HG02938 (cell line): ENCODE data around the gene CIPC.

Experiments
- ATAC-seq: cut with Tn5 transposase; IDR thresholded peaks from one replicate; pipeline ENCODE4 v1.9.1; 2021; ENCODE audit warnings: mild to moderate bottlenecking, moderate library complexity; ENCODE audit not compliant: unreplicated experiment

The CIPC gene

GRCh38 chr14:77123381-77124325 lies 25.6 kb downstream of the CIPC start:
- ATAC-seq: no peak

DNA sequence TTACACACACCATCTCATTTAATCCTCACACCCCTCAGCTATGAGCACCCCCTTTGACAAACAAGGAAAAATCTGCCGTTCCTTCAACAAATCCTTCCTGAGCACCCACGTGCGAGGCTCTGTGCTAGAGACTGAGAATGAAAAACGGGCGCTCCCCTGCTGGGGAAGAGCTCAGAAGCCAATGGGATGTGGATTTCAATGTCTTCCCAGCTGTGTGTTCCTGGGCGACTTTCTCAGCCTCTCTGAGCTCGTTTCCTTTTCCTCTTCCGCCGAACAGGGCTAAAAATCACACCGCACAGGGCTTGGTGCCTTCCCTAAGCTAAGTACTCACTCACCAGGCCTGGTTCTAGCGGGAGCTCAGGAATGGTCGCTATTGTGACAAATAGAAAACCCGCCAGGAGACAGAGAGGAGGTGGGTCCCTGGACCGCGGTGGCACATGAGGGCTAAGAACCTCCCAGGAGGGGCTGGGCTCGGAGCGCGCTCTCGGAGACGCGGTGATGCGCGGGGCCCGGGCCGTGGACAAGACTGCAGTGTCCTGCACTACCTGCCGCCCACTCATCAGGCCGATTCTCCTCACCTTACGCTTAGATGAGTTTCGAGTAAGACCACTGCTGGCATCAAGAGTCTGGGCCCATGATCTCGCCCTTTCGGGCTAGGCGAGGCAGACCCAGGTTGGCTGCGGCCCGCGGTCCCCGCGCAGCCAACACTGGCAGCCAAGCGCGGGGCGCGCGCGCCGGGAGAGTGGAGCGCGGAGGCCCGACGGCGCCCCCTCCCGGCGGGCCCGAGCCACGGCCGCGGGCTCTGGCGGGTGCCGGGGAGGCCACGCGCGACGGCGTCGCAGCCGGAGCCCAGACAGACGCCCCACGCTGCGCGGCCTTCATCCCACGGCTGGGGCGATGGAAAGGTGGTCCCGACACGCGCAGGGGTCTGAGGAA lies 26.6 kb downstream of the CIPC start:
- ATAC-seq: no peak

GRCh38 chr14:77125281-77125801 lies 27.3 kb downstream of the CIPC start:
- no peak for ATAC-seq

DNA sequence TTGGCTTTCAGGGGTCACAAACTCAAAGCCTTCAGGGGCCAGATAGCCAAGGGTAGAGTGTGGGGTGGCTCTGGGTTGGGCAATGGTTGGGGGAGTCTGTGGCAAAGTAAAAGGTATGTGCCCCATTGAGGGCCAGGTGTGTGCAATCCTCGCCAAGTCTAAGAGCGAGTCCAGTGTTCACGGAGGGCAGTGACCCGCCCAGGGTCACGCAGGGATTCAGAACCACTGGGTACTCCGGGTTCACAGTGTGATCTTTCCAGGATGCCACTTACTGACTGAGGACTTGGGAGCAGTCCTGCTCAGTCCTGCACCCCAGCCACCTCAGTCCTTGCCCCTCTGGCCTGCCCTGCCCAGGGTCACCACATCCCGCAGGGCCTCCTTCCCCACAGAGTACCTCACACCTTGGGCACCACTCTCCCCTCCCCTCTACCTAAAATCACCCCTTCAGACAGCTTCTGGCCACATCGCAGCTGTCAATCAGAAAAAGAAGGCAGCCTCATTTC lies 27.8 kb downstream of the CIPC start:
- no peak for ATAC-seq

- no peak for ATAC-seq
Observed at GRCh38 chr14:77126461-77126990, 28.5 kb downstream of the CIPC start.

DNA sequence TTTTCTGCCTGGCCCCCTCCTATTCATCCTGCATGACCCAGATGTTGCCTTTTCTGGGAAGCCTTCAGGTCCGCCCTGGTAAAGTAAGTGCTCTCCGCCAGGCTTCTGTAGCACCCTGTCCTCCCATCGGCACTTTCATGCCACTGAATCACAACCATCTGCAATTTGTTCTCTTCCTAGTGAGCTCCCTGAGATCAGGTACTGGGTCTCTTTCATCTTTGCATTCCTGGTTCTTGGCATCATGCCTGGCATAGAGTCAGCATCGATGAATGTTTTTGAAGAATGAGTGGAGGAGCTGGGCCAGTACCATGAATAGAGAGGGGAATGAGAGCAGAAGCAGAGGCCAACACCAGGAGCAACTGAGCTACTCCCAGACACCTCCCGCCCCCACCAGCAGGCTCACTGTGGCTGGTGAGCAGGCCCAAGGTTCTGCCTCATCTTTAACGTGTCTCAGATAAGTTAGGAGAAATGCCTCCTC lies 30.4 kb downstream of the CIPC start:
- ATAC-seq: no peak

DNA sequence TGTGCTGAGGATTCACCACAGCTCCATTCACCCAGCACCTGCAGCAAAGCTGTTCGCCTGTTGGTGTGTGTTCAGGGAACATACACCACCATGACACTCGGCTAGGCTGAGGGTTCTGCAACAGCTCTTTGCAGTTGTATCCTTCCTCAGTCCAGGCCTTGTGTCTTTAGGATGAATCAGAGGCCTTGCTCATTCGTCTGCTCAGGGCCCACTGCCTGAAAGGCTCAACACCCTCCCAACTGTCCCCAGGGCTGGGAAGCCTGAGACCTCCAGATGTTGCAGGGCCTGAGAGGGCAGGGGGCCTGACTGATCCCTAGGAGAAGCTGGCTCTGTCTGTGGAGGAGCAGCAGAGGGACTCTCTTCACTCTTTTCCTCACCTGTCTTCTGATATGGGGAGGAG lies 32.3 kb downstream of the CIPC start:
- ATAC-seq: no peak

- no peak for ATAC-seq
Observed at GRCh38 chr14:77131206-77131605, 33.1 kb downstream of the CIPC start.

- no peak for ATAC-seq
Observed at GRCh38 chr14:77131871-77132486, 33.9 kb downstream of the CIPC start.

- peak; percentile 76 for ATAC-seq
Observed at GRCh38 chr14:77133720-77134338, 35.8 kb downstream of the CIPC start.

DNA sequence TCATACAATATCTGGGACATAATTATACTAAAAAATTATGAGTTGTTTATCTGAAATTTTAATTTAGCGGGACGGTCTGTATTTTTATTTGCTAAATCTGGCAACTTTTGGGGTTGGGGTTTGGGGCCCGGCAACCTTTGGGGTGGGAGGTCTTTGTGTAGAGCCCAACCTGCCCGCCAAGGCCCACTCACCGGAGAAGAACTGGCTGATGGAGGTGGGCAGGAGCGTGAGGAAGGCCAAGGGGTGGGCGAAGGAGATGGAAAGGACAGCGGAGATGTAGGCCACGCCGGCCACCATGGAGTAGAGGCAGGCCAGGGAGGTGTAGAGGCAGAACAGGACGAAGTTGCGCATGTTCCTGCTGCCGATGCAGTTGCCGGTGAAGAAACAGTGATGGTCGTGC lies 41.0 kb downstream of the CIPC start:
- ATAC-seq: no peak

DNA sequence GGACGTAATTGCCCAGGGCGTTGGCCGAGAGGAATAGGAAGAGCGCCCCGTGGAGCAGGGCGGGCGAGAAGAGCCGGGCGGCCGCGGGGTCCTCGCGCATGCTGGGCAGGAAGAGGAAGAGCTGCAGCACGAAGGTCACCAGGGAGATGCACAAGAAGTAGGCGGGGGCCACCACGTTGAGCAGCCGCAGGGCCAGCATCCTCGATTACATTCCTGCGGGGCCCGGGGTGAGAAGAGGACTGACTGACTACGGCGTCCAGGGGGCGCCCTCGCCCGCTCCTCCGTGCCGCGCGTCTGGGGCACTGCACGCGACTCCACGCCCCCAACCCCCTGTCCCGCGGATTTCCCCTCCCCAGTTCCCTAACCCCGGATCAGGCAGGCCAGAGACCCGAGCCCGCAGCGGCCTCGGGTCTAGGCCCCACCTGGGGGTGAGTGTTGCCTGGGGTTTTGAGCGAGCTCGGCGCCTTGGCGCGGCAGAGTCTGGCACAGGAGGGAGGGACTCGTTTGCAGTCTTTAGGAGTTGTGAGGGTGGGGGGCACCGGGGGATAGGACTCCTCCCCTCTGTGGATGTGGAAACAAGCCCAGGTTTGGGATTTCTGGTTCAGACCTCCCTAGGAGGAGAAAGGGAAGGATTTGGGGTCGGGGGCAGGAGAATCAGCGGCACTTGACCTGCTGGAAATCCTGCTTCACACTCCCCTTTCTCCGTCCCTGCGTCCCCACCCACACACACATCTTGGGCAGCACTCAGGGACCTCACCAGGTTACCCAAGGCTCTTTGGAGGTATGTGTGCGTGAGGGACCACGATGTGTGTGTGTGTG lies 41.7 kb downstream of the CIPC start:
- ATAC-seq: no peak

DNA sequence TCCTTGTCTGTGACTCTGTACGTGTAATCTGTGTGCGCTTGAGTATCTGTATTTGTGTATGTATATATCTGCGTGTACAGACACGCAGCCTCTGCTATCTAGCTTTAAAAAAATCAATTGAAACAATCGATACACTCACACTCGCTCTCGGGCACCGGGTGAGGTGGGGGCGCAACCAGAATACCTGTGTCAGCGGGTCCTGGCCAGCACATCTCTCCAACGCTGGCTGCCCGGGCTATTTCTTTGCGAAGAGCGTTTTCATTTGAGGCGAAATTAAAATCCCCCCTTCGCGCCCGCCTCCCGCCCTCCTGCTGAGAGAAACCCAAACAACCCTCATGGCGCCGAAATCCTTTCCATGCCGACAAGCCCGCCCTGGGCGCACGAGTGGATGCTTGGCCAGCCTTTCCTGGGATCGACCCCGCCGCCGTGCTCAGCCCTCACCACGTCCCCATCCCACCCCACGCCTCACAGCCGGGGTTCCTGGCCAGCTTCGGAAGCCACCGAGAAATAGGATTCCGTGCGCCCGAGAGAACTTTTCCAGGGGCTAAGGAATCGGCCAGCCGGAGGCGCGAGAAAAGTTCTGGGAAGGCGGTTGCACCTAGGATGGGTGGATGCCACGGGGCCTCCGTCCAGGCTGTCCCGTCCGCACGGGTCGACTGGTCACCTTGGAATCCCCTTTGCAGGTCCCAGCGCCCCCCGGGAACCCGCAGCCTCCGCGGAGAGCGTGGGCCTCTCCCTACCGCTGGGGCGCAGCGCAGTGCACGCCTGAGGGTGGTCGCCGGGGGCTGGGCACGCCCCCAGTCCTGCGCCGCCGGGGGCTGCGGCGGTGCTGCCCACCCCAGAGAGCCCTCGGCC lies 42.5 kb downstream of the CIPC start:
- ATAC-seq: no peak

DNA sequence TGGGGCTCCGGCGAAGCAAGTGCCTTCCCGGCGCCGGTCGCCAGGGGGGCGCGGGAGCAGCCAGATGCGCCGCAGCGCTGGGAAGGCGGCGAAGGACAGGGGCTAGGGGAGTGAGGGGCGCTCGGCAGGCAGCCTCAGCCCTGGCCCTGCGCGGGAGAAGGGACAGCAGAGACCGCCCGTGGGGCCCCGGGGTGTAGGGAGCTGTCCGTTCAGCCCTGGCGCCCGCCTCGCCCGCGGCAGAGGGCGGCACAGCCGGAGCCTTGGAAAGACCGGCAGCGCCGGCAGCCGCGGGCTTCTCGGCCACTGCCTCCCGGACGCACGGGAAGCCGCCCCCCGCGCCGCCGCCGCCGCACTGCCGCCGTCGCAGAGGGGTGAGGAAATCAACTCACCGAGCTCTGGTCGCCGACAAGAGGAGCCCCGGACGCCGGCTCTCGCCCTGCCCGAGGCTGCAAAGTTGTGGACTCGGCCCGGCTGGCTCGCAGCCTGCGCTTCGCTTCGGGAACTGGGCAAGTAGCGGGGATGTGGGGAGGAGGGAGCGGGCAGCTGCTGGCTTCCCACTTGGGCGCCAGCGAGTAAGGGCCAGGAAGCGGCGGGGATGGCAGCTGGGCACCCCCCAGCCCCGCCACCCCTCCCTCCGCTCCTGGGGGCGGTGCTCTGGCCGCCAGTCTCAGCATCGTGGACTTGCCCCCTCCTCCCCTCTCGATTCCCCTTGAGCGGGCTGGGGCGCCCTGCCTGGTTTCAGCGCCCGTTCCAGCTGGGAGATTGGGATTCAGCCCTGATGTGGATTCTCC lies 43.4 kb downstream of the CIPC start, which contains the start of gene ZDHHC22:
TSS of gene ZDHHC22 (minus strand) at position 578 of the 791 bp plus-strand sequence. CDS start 2,053 bp downstream, outside the sequence.
- ATAC-seq: no peak

DNA sequence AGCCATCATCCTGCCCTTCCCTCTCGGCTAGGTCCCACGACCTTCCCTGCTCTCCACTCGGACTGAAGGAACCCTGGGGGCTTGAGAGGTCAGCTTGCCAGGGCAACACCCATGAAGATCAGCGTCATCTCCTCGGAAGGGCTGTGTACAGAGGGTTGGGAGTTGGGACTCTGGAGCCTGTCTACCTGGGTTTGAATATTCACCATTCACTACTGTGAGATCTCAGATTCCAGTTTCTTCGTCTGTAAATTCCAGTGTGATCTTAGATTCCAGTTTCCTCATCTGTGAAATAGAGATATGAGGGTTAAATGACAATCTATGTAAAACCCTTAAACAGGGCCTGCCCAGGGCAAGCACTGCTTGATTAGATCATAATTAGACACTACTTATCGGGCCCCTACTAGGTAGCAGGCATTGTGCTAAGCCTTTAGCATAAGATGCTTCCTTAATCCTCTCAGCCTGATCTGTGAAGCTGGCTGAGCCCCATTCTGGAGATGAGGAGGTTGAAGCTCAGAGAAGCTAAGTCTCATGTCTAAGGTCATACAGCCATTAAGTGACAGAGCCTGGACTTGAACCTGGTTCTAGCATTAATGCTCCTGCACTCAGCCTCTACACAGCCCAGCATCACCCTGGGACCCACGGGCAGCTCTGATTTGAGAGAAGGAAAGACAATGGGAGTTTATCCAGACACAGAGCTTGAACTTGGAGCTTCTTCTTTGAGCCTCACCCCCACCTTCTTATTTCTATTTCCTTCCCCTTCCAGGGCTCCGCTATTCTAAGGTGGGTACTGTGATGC lies 44.1 kb downstream of the CIPC start:
- ATAC-seq: no peak

DNA sequence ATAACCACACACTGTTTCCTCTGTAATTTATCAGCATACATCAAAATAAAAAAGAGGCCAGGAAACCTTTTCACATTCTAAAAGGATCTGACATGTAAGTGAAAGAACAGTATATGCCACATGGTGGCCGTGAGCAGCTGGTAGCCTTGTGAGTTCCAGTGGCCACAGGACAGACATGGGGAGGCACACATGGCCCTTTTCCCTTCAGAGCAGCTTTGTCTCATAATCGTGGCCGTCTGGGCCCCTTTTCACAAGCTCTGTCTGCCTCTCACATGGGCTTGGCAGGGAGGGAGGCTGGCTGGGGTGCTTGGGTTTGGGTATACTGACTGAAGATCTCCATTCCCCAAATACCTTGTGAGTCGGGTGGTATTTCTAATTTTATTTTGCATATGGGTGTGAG lies 45.0 kb downstream of the CIPC start:
- no peak for ATAC-seq
